ENCODE data around the gene IQGAP2.

The IQGAP2 gene

DNA sequence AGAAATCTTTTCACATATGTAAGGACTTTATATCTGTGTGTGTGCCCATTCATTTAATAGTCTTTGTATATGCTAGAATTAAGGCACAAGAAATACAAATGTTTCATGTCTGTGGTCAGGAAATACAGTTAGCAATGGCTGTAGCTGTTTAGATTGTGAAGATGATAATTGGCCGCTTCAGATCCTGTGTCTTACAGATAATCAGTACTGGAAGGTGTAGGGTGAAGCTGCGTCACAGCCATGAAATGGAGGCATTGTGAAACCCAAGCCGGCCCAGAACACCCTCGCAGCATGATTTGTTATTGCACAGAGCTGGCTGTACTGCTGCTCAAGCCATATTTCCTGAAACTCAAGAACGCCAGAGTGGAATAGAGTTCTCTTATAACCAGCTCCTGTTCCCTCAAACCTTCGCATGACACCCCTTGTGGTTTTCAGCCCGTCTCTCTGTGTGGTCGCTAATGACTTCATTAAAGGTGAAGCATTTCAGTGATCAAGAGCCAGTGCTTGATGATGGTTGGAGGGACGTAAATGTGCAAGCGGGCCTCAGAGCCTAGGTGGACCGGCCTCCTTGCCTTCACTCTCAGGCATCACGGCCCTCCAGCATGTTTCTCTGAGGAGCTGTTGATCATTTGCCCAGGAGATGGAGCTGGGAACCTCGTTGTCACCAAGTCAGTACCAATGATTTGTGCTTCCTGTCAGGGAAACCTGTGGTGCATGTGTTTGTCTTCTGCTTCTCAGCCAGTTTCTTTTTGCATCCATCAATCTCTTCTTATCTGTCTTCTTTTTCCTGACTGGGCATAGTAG is 140.0 kb downstream of the IQGAP2 start:
- no peak overlapping the region for H3K27ac ChIP-seq (ENCODE audit: low read depth, low read length)
- peak; percentile 51 to 73 for DNase-seq
- peaks cover 5% of the 10 kb centered on the region for H3K9me3 ChIP-seq (ENCODE audit: insufficient read depth, low read depth, low read length)
- H3K4me3 ChIP-seq (ENCODE audit: low read depth, low read length): no peak overlapping the region
- no peak overlapping the region for H2BK12ac ChIP-seq (ENCODE audit: low read length)
- H3K79me2 ChIP-seq (ENCODE audit: control insufficient read depth, insufficient read depth, low read length, poor library complexity): no peaks in the 10 kb centered on the region
- no peak overlapping the region for H3K23ac ChIP-seq (ENCODE audit: low read length)
- H2BK5ac ChIP-seq (ENCODE audit: low read depth, low read length, poor library complexity): no peak overlapping the region
- H3K14ac ChIP-seq (ENCODE audit: low read length): no peak overlapping the region
- H3K18ac ChIP-seq (ENCODE audit: low read length): no peak overlapping the region
- no peaks in the 10 kb centered on the region for H3K79me1 ChIP-seq (ENCODE audit: low read length)
- H2AFZ ChIP-seq (ENCODE audit: insufficient read depth, low read length, poor library complexity): no peak overlapping the region
- no CpG with 5 or more reads among the region's 13 CpGs for WGBS (ENCODE audit: extremely low coverage, insufficient coverage, insufficient read length)
- no peak overlapping the region for H2AK5ac ChIP-seq (ENCODE audit: low read length)
- no peak overlapping the region for H4K91ac ChIP-seq (ENCODE audit: low read depth, low read length)
- H3K4me2 ChIP-seq (ENCODE audit: low read length): no peak overlapping the region
- no peak overlapping the region for H3K4ac ChIP-seq (ENCODE audit: low read depth, low read length)
- H4K8ac ChIP-seq (ENCODE audit: low read depth, low read length): no peak overlapping the region
- H3K27me3 ChIP-seq (ENCODE audit: insufficient read depth, low read length): no peaks in the 10 kb centered on the region
- H2BK120ac ChIP-seq (ENCODE audit: insufficient read depth, low read length, poor library complexity): no peak overlapping the region
- no peak overlapping the region for H3K9ac ChIP-seq (ENCODE audit: low read length)
- no peak overlapping the region for H4K12ac ChIP-seq (ENCODE audit: low read depth, low read length)
- no peaks in the 10 kb centered on the region for H3K36me3 ChIP-seq (ENCODE audit: control insufficient read depth in 1 of 2, insufficient read depth in 2 of 2, low read length in 2 of 2)
- H3K4me1 ChIP-seq (ENCODE audit: control insufficient read depth in 1 of 2, insufficient read depth in 2 of 2, low read length in 2 of 2): peaks cover 0 to 11% of the 10 kb centered on the region in 2 experiments

DNA sequence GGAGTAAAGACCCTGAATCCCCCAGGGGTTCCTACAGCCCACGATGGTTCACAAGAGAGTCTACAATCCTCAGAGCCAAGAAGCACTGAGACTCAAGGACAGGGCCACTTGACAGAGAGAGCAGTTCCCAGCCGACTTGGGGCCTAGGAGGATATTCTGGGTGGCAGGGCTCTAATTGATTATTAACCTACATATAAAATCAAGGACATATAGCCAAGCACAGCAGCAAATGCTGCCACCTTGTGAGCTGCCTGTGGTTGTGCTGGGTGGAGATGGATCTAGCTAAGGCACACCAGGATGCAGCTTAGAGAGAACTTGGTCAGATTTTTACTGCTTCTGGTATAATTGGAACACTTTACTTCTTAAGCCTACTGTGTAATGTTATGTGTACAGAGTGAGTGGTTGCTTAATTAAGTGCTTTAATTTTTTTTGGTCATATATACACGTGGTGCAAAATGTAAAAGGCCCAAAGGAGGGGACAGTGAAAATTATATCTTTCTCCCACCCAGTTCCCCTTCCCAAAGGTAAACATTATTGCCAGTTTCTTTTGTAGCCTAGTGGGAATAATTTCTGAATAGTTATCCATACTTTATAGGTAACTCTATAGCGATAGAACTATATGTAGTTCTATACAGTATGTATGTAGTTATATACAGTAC is 141.3 kb downstream of the IQGAP2 start:
- no peak overlapping the region for H4K91ac ChIP-seq (ENCODE audit: low read depth, low read length)
- DNase-seq: peak in 1 of 2 donors; percentile 15
- no peaks in the 10 kb centered on the region for H3K36me3 ChIP-seq (ENCODE audit: control insufficient read depth in 1 of 2, insufficient read depth in 2 of 2, low read length in 2 of 2)
- H3K18ac ChIP-seq (ENCODE audit: low read length): no peak overlapping the region
- no peak overlapping the region for H4K8ac ChIP-seq (ENCODE audit: low read depth, low read length)
- peaks cover 2% of the 10 kb centered on the region for H3K9me3 ChIP-seq (ENCODE audit: insufficient read depth, low read depth, low read length)
- no CpG with 5 or more reads among the region's 4 CpGs for WGBS (ENCODE audit: extremely low coverage, insufficient coverage, insufficient read length)
- peaks cover 0 to 9% of the 10 kb centered on the region in 2 experiments for H3K4me1 ChIP-seq (ENCODE audit: control insufficient read depth in 1 of 2, insufficient read depth in 2 of 2, low read length in 2 of 2)
- no peak overlapping the region for H3K4me3 ChIP-seq (ENCODE audit: low read depth, low read length)
- no peak overlapping the region for H3K23ac ChIP-seq (ENCODE audit: low read length)
- H3K79me1 ChIP-seq (ENCODE audit: low read length): no peaks in the 10 kb centered on the region
- no peak overlapping the region for H3K4ac ChIP-seq (ENCODE audit: low read depth, low read length)
- H3K79me2 ChIP-seq (ENCODE audit: control insufficient read depth, insufficient read depth, low read length, poor library complexity): no peaks in the 10 kb centered on the region
- no peak overlapping the region for H2AK5ac ChIP-seq (ENCODE audit: low read length)
- no peak overlapping the region for H2BK5ac ChIP-seq (ENCODE audit: low read depth, low read length, poor library complexity)
- no peak overlapping the region for H2BK12ac ChIP-seq (ENCODE audit: low read length)
- no peaks in the 10 kb centered on the region for H3K27me3 ChIP-seq (ENCODE audit: insufficient read depth, low read length)
- no peak overlapping the region for H3K27ac ChIP-seq (ENCODE audit: low read depth, low read length)
- H3K9ac ChIP-seq (ENCODE audit: low read length): no peak overlapping the region
- H2BK120ac ChIP-seq (ENCODE audit: insufficient read depth, low read length, poor library complexity): no peak overlapping the region
- no peak overlapping the region for H3K14ac ChIP-seq (ENCODE audit: low read length)
- no peak overlapping the region for H2AFZ ChIP-seq (ENCODE audit: insufficient read depth, low read length, poor library complexity)
- no peak overlapping the region for H4K12ac ChIP-seq (ENCODE audit: low read depth, low read length)
- H3K4me2 ChIP-seq (ENCODE audit: low read length): no peak overlapping the region

DNA sequence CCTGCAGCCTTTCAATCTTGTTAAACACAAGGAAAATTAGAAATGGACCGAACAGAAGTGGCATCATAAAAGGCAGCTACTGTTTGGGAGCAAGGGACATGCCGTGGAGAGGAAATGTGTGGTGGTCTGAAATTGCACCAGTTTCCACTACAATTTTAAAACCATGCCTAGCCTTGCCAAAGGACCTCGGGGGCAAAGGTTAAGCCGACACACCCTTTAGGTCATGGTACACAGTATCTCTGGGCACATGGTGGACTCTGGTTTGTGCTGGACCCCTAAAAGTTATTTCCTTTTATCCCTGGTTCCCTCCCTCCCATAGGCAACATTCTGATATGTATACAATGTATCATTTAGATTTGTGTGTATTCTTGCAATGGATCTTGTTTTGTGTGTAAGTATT is 142.1 kb downstream of the IQGAP2 start:
- no peak overlapping the region for H3K27ac ChIP-seq (ENCODE audit: low read depth, low read length)
- no peaks in the 10 kb centered on the region for H3K79me1 ChIP-seq (ENCODE audit: low read length)
- WGBS (ENCODE audit: extremely low coverage, insufficient coverage, insufficient read length): no CpG with 5 or more reads among the region's 4 CpGs
- no peak overlapping the region for H3K4me3 ChIP-seq (ENCODE audit: low read depth, low read length)
- H3K23ac ChIP-seq (ENCODE audit: low read length): no peak overlapping the region
- peaks cover 0 to 9% of the 10 kb centered on the region in 2 experiments for H3K4me1 ChIP-seq (ENCODE audit: control insufficient read depth in 1 of 2, insufficient read depth in 2 of 2, low read length in 2 of 2)
- no peak overlapping the region for H2BK12ac ChIP-seq (ENCODE audit: low read length)
- no peak overlapping the region for H3K9ac ChIP-seq (ENCODE audit: low read length)
- H2BK120ac ChIP-seq (ENCODE audit: insufficient read depth, low read length, poor library complexity): no peak overlapping the region
- no peak overlapping the region for H2AK5ac ChIP-seq (ENCODE audit: low read length)
- no peak overlapping the region for H2AFZ ChIP-seq (ENCODE audit: insufficient read depth, low read length, poor library complexity)
- H2BK5ac ChIP-seq (ENCODE audit: low read depth, low read length, poor library complexity): no peak overlapping the region
- no peak overlapping the region for H3K4ac ChIP-seq (ENCODE audit: low read depth, low read length)
- H3K14ac ChIP-seq (ENCODE audit: low read length): no peak overlapping the region
- peaks cover 2% of the 10 kb centered on the region for H3K9me3 ChIP-seq (ENCODE audit: insufficient read depth, low read depth, low read length)
- no peak overlapping the region for H4K8ac ChIP-seq (ENCODE audit: low read depth, low read length)
- H3K36me3 ChIP-seq (ENCODE audit: control insufficient read depth in 1 of 2, insufficient read depth in 2 of 2, low read length in 2 of 2): no peaks in the 10 kb centered on the region
- H3K79me2 ChIP-seq (ENCODE audit: control insufficient read depth, insufficient read depth, low read length, poor library complexity): no peaks in the 10 kb centered on the region
- H4K12ac ChIP-seq (ENCODE audit: low read depth, low read length): no peak overlapping the region
- no peak overlapping the region for H3K4me2 ChIP-seq (ENCODE audit: low read length)
- H3K18ac ChIP-seq (ENCODE audit: low read length): no peak overlapping the region
- no peak overlapping the region for H4K91ac ChIP-seq (ENCODE audit: low read depth, low read length)
- H3K27me3 ChIP-seq (ENCODE audit: insufficient read depth, low read length): no peaks in the 10 kb centered on the region
- DNase-seq: no peak

DNA sequence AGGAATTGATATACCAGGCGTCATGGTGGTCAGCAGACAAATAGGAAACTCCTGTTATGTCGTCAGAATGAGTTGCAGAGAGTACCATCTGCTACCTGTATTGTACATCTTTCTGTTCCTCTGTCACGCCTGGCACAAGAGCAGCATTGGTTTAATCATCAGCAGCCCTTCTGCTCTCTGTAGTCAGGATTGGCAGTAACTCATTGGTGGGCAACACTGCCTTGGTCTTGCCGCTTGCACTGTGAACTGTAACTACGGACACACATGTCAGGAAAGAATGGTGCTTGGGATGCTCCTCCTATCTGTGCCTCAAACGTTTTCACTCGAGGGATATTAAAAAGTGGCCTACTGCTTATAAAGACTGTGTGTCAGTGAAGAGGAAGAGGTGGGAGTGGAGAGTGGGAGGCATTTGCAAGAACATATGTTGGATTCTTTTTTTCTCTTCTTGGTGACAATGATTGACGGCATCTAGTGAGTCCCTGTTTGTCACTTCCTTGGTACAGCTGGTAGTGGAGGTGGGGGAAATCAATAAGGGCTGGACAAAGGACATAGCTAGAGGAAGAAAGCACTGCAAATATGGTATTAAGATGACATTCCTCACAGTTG is 143.5 kb downstream of the IQGAP2 start:
- no peak overlapping the region for H2BK120ac ChIP-seq (ENCODE audit: insufficient read depth, low read length, poor library complexity)
- H4K8ac ChIP-seq (ENCODE audit: low read depth, low read length): no peak overlapping the region
- H3K9ac ChIP-seq (ENCODE audit: low read length): no peak overlapping the region
- H3K18ac ChIP-seq (ENCODE audit: low read length): no peak overlapping the region
- WGBS (ENCODE audit: extremely low coverage, insufficient coverage, insufficient read length): no CpG with 5 or more reads among the region's 8 CpGs
- DNase-seq: peak in 1 of 2 donors; percentile 11
- H3K23ac ChIP-seq (ENCODE audit: low read length): no peak overlapping the region
- no peak overlapping the region for H3K27ac ChIP-seq (ENCODE audit: low read depth, low read length)
- H4K91ac ChIP-seq (ENCODE audit: low read depth, low read length): no peak overlapping the region
- no peak overlapping the region for H3K4me3 ChIP-seq (ENCODE audit: low read depth, low read length)
- no peak overlapping the region for H3K4ac ChIP-seq (ENCODE audit: low read depth, low read length)
- H3K9me3 ChIP-seq (ENCODE audit: insufficient read depth, low read depth, low read length): no peaks in the 10 kb centered on the region
- H3K36me3 ChIP-seq (ENCODE audit: control insufficient read depth in 1 of 2, insufficient read depth in 2 of 2, low read length in 2 of 2): no peaks in the 10 kb centered on the region
- no peak overlapping the region for H2AFZ ChIP-seq (ENCODE audit: insufficient read depth, low read length, poor library complexity)
- H3K79me2 ChIP-seq (ENCODE audit: control insufficient read depth, insufficient read depth, low read length, poor library complexity): no peaks in the 10 kb centered on the region
- no peak overlapping the region for H2BK5ac ChIP-seq (ENCODE audit: low read depth, low read length, poor library complexity)
- no peak overlapping the region for H3K14ac ChIP-seq (ENCODE audit: low read length)
- H4K12ac ChIP-seq (ENCODE audit: low read depth, low read length): no peak overlapping the region
- H3K4me1 ChIP-seq (ENCODE audit: control insufficient read depth in 1 of 2, insufficient read depth in 2 of 2, low read length in 2 of 2): peaks cover 0 to 4% of the 10 kb centered on the region in 2 experiments
- H2BK12ac ChIP-seq (ENCODE audit: low read length): no peak overlapping the region
- H3K4me2 ChIP-seq (ENCODE audit: low read length): no peak overlapping the region
- no peak overlapping the region for H2AK5ac ChIP-seq (ENCODE audit: low read length)
- no peaks in the 10 kb centered on the region for H3K27me3 ChIP-seq (ENCODE audit: insufficient read depth, low read length)
- H3K79me1 ChIP-seq (ENCODE audit: low read length): no peaks in the 10 kb centered on the region

Measured in trophoblast cell (in vitro differentiated cells and primary cell).